Prostate gland (tissue), 2 donors: ENCODE data around the gene HCK.

Experiments
- CTCF ChIP-seq, 4 experiments: fragments of 200-600 bp in 2 of 4; fragments of 450-650 bp in 2 of 4; sonication (generic) in 2 of 4; IDR thresholded peaks; 1 replicate in 3 of 4; 2 replicates in 1 of 4; pipeline ENCODE4 v1.5.1; 2016 to 2019; ENCODE audit warnings: antibody characterized with exemption in 4 of 4, mild to moderate bottlenecking in 2 of 4, moderate library complexity in 2 of 4
- POLR2A ChIP-seq: fragments of 450-650 bp; IDR thresholded peaks from one replicate; pipeline ENCODE4 v1.6.1; 2016; ENCODE audit warnings: antibody characterized with exemption, mild to moderate bottlenecking

GRCh38 chr20:32116079-32116521 is 64.1 kb downstream of the HCK start:
- TF ChIP-seq CTCF (IDR thresholded peaks at IDR 0.05), result no peak
- TF ChIP-seq POLR2A, result no peak
